ENCODE results near the gene HSD17B14. TPM values are rescaled to one million over a fixed set of nuclear protein-coding genes. Genes with fewer than 3 reads are reported as not detected.

Gene HSD17B14
- total and polyA plus RNA-seq, 9 of the 15 experiments (the other 6 are each of a cell fraction or from before 2014, with no cell fraction given) = 0.16 TPM; not detected in 8

DNA sequence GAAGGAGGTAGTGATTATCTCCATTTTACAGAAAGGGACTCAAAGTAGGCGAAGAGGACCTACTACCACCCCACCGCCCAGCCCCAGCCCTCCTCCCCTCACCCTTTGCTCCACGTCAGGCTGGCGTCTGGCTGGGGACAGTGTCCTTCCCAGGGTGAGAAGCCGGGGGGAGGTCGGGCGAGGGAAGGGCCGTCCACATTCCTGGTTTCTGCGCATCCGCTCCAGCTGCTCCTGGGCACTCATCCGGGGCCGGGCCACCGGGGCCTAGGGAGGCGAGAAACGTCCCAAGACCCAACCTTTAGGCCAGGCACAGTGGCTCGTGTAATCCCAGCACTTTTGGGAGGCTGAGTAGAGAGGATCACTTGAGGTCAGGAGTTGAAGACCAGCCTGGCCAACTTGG is 4.8 kb upstream of the HSD17B14 start:
- in situ Hi-C loops (cut with MboI) = loop anchor here (5.0 kb wide), 1 partner anchor 49 kb away; no protein-coding TSS in a partner anchor
- H4K20me1 ChIP-seq (replicated peaks; ENCODE audit: control insufficient read depth, insufficient read depth, low read length) = no peaks in the 10 kb centered on the region
- H3K36me3 ChIP-seq (ENCODE audit: control insufficient read depth, insufficient read depth, low read length) = peaks cover 12% of the 10 kb centered on the region
- H3K4me2 ChIP-seq (ENCODE audit: insufficient read depth, low read length) = no peak overlapping the region
- 79% methylated on average over 15 of the region's 16 CpGs for WGBS (ENCODE audit: insufficient coverage, low coverage, missing lambda C conversion rate)
- H3K4me3 ChIP-seq = no peak overlapping the region
- intact Hi-C loops (cut with micrococcal nuclease) = no loop called here
- H3K9me1 ChIP-seq (ENCODE audit: control insufficient read depth, insufficient read depth, low read length) = peaks cover under 1% of the 10 kb centered on the region
- TF ChIP-seq TAF7 (tag; IDR thresholded peaks at IDR 0.05) (no peak), FOXJ3 (CRISPR knock-in tag; IDR thresholded peaks at IDR 0.05) (no peak), ZNF696 (CRISPR knock-in tag; conservative IDR thresholded peaks at IDR 0.05) (no peak), KLF10 (CRISPR knock-in tag; IDR thresholded peaks at IDR 0.05) (no peak), TEAD1 (CRISPR knock-in tag; IDR thresholded peaks at IDR 0.05) (no peak)
- TF ChIP-seq, protein P1, sequence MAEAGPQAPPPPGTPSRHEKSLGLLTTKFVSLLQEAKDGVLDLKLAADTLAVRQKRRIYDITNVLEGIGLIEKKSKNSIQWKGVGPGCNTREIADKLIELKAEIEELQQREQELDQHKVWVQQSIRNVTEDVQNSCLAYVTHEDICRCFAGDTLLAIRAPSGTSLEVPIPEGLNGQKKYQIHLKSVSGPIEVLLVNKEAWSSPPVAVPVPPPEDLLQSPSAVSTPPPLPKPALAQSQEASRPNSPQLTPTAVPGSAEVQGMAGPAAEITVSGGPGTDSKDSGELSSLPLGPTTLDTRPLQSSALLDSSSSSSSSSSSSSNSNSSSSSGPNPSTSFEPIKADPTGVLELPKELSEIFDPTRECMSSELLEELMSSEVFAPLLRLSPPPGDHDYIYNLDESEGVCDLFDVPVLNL (CRISPR knock-in tag; IDR thresholded peaks at IDR 0.05; ENCODE audit: low read depth) = no peak
- TF ChIP-seq, protein P2, sequence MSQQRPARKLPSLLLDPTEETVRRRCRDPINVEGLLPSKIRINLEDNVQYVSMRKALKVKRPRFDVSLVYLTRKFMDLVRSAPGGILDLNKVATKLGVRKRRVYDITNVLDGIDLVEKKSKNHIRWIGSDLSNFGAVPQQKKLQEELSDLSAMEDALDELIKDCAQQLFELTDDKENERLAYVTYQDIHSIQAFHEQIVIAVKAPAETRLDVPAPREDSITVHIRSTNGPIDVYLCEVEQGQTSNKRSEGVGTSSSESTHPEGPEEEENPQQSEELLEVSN (IDR thresholded peaks at IDR 0.05; ENCODE audit: borderline replicate concordance in 1 of 2, extremely low read depth in 1 of 2, insufficient read depth in 1 of 2, insufficient read length in 1 of 2, low read depth in 1 of 2, low read length in 1 of 2, poor library complexity in 1 of 2, severe bottlenecking in 1 of 2) = no peak
- TF ChIP-seq, protein P3, sequence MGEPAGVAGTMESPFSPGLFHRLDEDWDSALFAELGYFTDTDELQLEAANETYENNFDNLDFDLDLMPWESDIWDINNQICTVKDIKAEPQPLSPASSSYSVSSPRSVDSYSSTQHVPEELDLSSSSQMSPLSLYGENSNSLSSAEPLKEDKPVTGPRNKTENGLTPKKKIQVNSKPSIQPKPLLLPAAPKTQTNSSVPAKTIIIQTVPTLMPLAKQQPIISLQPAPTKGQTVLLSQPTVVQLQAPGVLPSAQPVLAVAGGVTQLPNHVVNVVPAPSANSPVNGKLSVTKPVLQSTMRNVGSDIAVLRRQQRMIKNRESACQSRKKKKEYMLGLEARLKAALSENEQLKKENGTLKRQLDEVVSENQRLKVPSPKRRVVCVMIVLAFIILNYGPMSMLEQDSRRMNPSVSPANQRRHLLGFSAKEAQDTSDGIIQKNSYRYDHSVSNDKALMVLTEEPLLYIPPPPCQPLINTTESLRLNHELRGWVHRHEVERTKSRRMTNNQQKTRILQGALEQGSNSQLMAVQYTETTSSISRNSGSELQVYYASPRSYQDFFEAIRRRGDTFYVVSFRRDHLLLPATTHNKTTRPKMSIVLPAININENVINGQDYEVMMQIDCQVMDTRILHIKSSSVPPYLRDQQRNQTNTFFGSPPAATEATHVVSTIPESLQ (CRISPR knock-in tag; IDR thresholded peaks at IDR 0.05) = no peak
- no peak overlapping the region for H3K27ac ChIP-seq (ENCODE audit: extremely low read depth, low read depth, low read length)
- ChIA-PET POLR2A (interaction anchor here (1.7 to 2.6 kb wide), 2 partner anchors 33 to 126 kb away, joined by 5 to 16 read pairs; no protein-coding TSS in a partner anchor), CTCF (ENCODE audit: low intra/inter-chr PET ratio) (interaction anchor here (3.7 kb wide), 1 partner anchor 53 kb away, joined by 34 read pairs; no protein-coding TSS in a partner anchor)
- H3K27me3 ChIP-seq (ENCODE audit: control insufficient read depth in 2 of 2, insufficient read depth in 2 of 2, low read length in 2 of 2) = no peaks in the 10 kb centered on the region
- H3K79me2 ChIP-seq (ENCODE audit: control insufficient read depth, insufficient read depth, low read length) = no peaks in the 10 kb centered on the region
- H3K4me1 ChIP-seq (replicated peaks in 1 of 2; ENCODE audit: control insufficient read depth in 2 of 2, insufficient read depth in 2 of 2, low read length in 2 of 2) = peaks cover 7 to 25% of the 10 kb centered on the region in 2 experiments
- no peak overlapping the region for H3K9ac ChIP-seq (ENCODE audit: insufficient read depth in 1 of 2, low read depth in 2 of 2, low read length in 2 of 2)
- FAIRE-seq = no peak
- H3K9me3 ChIP-seq (replicated peaks; ENCODE audit: control insufficient read depth, insufficient read depth, low read depth, low read length) = no peaks in the 10 kb centered on the region
- BruUV-seq (replicated peaks) = no TSS peak
- no peak for ATAC-seq
- no peak for DNase-seq (ENCODE audit: extremely low read depth in 1 of 4, low spot score in 3 of 4)
- H2AFZ ChIP-seq (ENCODE audit: low read depth, low read length) = no peak overlapping the region

Measured in K562 (cell line).